HL-60/S4 treated with retinoic acid at 250 ng/mL for 4 days and 3 days (cell line): ENCODE measurements around the gene EIF2B1.
"Not testable (repeated sequence)": the region's sequence is repeated elsewhere in the genome, so short reads cannot be mapped to it uniquely, and the experiment has no call there.

ENCODE experiments used
- in situ Hi-C: fragments of 300-500 bp; cut with MboI; formaldehyde crosslinking; loops from 2 replicates; pipeline ENCODE4 v1.7.0; 2022; ENCODE audit warnings: low sequenced_read_pairs

EIF2B1 gene

GRCh38 chr12:123621101-123621500, 12.4 kb downstream of the EIF2B1 start:
- in situ Hi-C loops, result no loop called here

- in situ Hi-C loops, result no loop called here
Observed at GRCh38 chr12:123617580-123617979, 15.9 kb downstream of the EIF2B1 start.

DNA sequence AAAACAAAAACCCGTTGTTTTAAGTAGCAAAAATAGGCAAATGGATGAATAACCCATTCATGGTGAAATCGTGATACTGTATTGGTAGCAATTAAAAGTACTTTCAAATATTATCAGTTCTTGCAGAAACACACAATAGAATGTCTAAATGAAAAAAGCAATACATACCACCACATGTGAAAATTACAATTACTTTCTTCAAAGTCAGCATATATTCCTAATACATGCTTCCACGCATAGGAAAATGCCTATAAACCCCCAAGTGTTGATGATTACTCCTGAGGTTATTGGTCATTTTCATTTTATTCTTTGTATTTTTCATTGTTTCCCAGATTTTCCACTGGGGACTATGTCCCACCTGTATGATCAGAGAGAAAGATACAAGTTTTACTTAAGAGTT, 16.3 kb downstream of the EIF2B1 start:
- in situ Hi-C loops, result no loop called here

GRCh38 chr12:123614531-123614930, 19.0 kb downstream of the EIF2B1 start:
- in situ Hi-C loops, result no loop called here

GRCh38 chr12:123614110-123614509, 19.4 kb downstream of the EIF2B1 start:
- in situ Hi-C loops, result no loop called here

DNA sequence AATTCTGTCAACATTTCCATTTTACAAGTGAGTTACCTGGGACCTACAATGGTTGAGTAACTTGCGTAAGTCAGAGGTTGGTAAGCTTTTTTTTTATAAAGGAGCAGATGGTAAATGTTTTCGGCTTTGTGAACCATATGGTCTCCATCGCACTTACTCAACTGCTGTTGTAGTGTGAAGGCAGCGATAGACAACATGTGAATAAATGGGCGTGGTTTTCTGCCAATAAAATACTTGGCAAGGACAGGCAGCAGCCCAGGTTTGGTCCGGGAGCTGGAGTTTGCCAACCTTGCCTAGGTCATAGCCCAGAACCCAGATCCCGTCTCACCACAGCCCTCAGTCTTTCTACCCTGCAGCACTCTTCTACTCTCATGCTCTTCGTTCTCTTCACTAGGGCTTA, 25.3 kb downstream of the EIF2B1 start:
- in situ Hi-C loops, result no loop called here

- in situ Hi-C loops, result no loop called here
Observed at GRCh38 chr12:123607756-123608155, 25.7 kb downstream of the EIF2B1 start.

DNA sequence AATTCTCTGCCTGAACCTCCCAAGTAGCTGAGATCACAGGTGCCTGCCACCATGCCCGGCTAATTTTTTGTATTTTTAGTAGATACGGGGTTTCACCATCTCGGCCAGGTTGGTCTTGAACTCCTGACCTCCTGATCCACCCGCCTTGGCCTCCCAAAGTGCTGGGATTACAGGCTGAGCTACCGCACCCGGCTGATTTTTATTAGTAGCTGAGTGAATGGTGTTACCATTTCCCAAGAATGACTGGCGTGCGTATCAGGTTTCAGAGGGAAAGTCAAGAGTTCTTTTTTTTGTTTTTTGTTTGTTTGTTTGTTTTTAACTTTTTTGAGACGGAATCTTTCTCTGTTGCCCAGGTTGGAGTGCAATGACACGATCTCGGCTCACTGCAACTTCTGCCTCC, 30.0 kb downstream of the EIF2B1 start:
- in situ Hi-C loops, result not testable (repeated sequence)

DNA sequence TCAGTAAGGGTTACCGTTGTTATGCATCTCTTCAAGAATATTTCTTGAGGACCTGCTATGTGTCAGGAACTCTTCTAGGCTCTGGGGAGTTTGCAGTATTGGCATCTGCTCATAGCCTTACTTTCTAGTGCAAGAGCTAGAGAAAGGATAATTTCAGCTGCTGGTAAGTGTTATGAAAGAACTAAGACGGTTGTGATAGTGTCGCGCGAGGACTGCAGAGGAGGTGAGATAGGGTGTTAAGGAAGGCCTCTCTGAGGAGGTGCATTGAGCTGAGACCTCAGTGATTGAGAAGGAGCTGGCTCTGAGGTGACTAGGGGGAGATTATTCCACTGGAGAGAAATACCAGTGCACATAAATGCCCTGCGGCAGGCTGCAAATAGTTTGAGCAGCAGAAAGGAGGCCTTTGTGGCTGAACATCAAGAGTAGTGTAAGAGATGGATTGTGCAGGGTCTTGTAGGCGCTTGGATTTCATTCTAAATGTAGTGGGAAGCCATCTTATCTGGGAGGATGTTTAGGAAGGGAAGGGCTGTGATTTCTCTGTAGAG, 30.8 kb downstream of the EIF2B1 start:
- in situ Hi-C loops, result no loop called here

GRCh38 chr12:123601602-123602489, 31.6 kb downstream of the EIF2B1 start, which contains the start of gene DDX55:
DDX55 (plus strand) TSS chr12:123602099; CDS start chr12:123602149, 50 bp downstream.
- in situ Hi-C loops, result no loop called here

DNA sequence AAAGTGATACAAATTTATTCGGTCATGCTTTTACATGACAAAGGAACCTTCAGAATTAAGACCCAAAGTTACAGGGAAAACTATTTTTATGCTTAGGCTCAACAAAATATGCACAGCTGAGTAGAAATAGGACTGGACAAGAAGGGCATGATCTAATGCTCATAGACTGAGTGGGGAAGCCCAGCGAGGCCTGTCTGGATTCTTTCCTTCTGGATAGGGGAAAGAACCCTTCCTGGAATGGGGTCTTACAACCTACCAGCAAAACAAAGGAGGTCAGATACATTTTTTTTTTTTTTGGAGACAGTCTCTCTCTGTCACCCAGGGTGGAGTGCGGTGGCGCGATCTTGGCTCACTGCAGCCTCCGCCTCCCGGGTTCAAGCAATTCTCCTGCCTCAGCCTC, 33.8 kb downstream of the EIF2B1 start:
- in situ Hi-C loops, result no loop called here

- in situ Hi-C loops, result no loop called here
Observed at GRCh38 chr12:123599310-123599709, 34.2 kb downstream of the EIF2B1 start.

DNA sequence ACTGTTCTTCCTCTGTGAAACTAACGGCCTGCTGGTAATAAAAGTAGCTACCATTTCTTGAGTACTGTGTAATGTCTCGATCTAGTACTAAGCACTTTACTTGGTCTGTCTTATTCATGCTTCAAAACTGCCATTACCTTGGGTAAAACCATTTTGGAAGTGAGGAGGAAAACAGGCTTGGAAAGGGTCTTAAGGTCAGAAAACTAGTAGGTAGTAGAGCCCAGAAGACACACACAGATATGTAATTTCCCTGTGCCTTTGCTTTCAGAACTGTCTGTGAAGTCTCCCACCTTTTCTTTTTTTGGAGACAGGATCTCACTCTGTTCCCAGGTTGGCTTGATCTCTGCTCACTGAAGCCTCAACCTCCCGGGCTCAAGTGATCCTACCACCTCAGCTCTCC, 35.0 kb downstream of the EIF2B1 start:
- in situ Hi-C loops, result no loop called here

DNA sequence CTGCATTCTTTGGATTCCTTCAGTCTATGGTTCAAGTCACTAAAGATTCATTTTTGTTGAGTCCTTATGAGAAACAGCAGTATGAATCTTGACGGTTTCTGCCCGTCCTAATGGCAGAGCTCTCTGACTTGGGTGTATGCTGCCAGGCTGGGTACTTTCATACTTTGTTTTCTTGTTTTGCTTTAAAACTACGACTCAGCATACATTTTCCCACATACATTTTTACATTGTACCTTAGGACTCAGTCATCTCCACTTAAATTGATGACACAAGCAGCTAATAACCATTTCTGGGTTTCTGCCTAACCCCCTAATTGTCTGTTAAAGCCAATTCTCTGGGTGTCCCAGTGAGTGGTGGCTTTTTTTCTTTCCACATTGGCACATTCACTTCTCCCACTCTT, 36.4 kb downstream of the EIF2B1 start:
- in situ Hi-C loops, result no loop called here

GRCh38 chr12:123595729-123596128, 37.8 kb downstream of the EIF2B1 start:
- in situ Hi-C loops, result no loop called here

DNA sequence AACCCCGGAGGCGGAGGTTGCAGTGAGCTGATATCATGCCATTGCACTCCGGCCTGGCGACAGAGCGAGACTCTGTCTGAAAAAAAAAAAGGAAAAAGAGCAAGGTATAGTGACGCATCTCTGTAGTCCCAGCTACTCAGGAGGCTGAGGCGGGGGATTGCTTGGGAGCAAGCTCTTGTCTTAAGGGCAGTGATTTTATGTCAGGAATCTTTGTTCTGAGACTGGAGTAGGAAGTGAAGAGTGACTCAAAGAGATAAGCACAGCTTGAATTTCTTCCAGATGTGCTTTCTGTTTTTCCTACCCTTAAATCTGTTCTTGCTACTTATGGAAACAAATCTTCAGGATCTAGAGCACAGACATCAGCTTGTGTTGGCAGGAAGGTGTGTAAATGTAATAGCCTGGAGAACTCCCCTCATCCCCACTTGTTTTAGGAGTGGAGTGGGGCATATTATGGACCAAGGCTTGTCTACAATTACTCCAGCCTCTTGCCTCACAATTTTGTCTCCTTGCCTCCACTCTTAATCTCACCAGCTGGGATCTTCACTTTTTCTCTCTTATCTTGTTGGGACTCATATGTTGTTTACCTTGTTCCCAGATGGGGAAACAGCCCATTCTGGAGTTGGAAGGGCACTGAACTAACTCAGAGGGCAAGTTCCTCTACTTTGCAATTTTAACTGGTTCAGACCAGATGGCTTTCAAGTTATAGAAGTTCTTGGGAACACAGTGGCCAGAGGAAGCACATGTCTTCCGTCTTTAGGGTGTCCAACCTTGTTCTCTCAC, 41.6 kb downstream of the EIF2B1 start:
- in situ Hi-C loops, result no loop called here

- in situ Hi-C loops, result no loop called here
Observed at GRCh38 chr12:123580772-123581171, 52.7 kb downstream of the EIF2B1 start.

DNA sequence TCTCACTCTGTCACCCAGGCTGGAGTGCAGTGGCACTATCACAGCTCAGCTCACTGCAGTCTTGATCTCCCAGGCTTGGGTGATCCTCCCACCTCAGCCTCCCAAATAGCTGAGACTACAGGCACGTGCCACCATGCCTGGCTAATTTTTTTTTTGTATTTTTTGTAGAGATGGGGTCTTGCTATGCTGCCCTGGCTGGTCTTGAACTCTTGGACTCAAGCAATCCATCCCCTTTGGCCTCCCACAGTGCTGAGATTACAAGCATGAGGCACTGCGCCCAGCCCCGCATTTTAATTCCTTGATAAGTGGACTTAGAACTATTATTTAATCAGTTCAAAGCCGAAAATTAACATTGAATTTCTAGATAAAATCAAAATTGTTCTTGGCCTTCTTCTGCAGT, 54.7 kb downstream of the EIF2B1 start:
- in situ Hi-C loops, result not testable (repeated sequence)

DNA sequence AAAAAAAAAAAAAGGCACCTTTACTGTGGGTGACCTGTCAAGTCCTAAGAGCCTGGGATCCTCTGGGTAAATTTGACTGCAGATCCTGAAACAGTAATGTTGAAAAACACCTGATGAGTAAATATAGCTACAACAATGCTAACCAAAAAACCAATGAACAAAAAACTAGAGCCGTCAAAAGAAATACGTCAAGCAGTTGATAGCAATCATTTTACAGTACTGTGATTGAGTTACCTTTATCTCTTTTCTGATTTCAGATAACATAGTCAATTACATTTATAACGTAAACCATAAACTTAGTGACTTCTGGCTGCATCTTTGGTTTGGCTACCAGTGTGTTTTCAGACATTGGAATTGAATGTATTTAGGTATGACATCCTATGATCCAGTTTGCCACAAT, 55.2 kb downstream of the EIF2B1 start:
- in situ Hi-C loops, result no loop called here

DNA sequence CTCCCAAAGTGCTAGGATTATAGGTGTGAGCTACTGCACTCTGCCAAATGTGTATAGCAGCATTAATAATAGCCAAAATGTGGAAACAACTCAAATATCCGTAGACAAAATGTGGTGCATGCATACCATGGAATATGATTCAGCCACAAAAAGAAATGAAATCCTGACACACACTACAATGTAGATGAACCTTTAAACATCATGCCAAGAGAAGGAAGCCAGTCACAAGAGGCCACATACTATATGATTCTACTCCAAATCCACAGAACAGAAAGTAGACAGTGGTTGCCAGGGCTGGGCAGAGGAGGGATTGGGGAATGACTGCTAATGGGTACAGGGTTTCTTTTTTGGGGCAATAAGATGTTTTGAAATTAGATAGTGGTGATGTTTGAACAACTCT, 56.9 kb downstream of the EIF2B1 start:
- in situ Hi-C loops, result no loop called here

DNA sequence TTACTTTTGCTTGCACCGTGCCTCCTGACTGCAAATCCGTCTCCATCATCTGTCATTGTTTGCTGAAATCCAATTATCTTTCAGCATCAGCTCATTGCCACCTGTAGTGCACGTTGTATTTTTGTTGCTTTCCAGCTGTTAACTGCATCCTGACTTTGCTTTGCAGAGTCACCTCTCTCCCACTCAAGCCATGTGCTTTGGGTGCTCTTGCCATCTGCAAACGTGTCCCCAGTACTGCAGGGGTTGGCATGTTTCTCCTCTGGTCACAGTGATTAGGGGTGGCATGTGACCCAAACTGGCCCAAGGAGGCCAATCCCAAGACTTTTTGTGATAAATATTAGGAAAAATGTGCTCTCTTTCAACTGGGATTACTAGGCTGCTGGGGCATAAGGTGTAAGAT, 59.6 kb downstream of the EIF2B1 start:
- in situ Hi-C loops, result no loop called here

GRCh38 chr12:123572391-123572790, 61.1 kb downstream of the EIF2B1 start:
- in situ Hi-C loops, result no loop called here
